ENCODE data around the gene ESAM.

Gene ESAM

DNA sequence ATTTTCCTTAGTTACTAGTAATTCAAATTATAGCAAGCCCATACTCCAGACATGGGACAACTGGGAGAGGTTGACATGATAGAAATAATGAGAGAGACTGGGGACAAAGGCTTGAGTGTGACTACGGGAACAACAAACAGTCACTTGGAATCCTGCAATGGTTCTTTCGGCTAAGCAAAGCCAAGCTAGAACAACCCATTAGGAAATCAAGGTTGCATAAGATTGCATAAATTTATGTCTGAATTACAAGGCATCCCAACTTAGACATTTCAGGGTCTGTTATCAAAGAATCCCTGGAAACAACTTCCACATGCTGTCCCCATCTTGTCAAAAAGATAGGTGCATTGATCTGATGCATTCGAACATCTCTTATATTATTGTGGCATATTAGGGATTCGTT, 32.5 kb downstream of the ESAM start:
- no peak for DNase-seq (ENCODE audit: low read depth)

DNA sequence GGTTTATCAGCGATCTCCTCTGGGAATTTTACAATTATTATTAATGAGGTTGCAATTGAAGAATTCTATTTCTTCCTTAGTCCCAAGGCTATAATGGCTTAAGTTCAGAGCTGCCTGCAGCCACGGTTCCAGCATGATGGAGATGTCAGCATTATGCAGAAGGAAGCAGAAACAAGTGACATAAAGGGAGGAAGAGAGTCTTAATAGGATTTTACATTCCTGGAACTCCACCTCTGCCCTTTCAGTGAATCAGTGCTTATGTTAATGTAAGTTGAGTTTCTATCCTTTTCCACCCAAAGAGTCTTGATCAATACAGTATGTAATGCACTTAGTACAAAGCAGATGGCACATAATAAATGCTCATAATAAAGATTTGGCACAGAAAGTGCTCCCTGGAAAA, 34.0 kb downstream of the ESAM start:
- no peak for DNase-seq (ENCODE audit: low read depth)

DNA sequence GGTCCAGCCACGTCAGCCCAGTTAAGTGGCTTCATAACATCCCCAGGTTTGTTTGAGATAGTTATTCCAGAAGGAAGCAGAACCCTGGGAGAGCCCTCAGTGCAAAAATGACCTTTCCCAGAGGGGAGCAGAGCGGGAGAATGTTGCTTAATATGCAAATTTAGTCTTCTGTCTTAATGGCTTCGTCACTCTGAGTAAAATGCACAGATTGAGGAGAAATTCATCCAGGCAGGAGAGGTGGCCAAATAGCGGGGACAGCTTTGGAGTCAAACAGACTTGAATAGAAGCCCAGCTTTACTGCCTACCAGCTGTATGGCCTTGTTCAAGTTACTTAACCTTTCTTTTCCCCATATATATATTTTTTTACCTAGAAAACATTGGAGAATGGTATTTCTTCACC, 34.6 kb downstream of the ESAM start:
- DNase-seq (ENCODE audit: low read depth) = no peak

DNA sequence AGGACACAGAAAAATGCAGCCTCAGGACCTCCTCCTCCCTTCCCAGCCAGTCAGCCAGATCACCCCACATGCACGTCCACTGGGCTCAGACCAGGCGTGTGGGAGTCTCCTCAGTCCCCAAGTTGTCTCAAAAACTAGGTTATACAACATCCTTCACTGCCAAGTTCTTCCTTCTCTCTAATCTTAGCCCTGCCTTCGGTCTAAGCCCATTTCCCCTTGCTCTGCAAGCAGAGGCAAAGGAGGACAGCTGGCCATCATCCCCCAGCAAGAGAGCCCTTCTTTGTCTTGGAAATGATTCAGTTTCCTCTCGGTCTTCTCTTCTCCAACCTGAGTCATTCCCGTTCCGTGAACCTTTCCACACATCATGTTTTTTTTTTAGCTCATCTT, 36.4 kb downstream of the ESAM start:
- no peak for DNase-seq (ENCODE audit: low read depth)

DNA sequence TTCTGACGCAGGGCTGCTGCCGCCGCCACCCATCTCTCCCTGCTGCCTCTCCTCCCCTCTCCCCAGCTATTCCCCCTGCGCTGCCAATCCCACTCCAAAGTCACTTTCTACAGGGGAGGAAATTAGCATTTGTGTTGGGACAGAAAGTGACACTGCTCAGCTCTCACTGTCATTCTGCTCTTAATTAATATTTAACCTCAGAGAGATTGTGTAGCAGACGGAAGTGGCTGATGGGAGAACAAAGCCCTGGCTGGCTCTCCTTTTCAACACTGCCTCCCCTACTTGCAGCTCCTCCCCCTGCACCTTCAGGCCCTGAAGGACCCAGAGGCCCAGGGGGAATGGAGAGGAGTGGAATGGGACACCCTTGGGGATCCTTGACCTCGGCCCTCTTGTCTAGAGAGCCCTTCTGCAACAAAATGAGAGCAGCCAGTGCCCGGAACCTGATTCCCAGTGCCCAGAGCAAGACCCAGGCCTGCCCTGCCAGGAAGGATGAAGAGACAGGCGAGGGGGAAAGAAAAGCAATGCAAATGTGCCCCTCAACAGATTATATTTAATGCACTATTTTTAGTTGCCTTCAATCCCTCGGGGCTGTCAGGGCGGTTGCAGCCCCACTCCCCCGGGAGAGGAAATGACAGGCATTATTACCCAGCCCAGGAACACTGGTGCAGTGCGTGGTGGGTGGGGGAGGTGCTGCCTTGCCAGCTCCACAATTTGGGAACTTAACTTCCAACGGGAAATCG, 36.9 kb downstream of the ESAM start:
- DNase-seq (ENCODE audit: low read depth) = no peak

DNA sequence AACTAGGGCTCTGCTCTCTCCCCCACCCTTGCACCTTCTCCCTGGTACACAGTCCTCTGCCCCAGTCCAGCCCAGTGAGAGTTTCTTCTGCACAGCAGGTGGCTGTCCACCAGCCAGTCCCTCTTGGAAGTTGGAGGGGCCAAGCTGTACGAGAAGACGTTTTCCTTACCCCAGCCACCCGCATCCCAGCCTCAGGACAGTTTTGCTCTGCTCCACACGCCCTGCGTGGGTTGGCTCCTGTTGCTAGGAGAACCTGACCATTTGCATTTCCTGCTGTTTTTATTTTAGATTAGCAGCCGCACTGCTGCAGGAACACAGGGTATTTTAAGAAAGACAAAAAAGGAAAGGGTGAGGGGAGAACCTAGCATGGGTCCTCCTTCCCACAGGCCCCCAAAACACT, 39.9 kb downstream of the ESAM start:
- no peak for DNase-seq (ENCODE audit: low read depth)

DNA sequence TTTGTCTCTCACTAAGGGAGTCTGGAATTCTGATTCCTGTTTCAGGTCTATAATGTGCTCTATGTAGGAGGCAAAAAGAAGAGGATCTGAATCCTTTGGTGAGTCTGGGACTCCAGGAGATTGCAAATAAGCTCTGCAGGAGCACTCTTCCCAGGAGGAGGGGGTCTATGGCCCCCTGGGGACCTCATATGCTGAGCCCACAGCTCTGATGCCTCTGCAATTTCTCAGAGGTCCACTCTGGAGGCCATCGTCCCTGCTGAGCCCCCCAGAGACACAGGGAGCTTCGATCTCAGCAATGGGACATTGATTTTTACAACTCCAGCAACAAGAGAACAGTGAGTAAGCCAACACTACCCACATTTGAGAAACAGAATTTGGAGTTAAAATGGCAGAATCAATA, 42.6 kb downstream of the ESAM start:
- no peak for DNase-seq (ENCODE audit: low read depth)

DNA sequence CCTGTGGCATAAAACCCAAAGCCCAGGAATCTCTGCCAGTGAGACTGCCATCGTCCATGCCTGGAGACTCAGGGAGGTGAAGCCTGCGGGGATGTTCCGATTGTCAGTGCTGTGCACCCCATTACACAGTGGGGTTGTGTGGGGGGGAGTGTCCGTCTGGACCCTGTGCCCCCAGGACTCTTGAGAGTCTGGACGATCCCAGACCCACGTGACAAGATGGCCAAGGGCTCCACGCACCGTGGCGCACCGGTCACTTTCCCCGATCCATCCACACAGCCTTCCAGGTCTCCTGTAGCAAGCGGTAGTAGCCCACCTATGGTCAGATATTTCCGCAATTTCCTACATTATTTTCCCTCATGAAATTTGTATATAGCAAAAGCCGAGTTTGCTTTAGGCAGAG, 43.3 kb downstream of the ESAM start:
- DNase-seq (ENCODE audit: low read depth) = no peak

DNA sequence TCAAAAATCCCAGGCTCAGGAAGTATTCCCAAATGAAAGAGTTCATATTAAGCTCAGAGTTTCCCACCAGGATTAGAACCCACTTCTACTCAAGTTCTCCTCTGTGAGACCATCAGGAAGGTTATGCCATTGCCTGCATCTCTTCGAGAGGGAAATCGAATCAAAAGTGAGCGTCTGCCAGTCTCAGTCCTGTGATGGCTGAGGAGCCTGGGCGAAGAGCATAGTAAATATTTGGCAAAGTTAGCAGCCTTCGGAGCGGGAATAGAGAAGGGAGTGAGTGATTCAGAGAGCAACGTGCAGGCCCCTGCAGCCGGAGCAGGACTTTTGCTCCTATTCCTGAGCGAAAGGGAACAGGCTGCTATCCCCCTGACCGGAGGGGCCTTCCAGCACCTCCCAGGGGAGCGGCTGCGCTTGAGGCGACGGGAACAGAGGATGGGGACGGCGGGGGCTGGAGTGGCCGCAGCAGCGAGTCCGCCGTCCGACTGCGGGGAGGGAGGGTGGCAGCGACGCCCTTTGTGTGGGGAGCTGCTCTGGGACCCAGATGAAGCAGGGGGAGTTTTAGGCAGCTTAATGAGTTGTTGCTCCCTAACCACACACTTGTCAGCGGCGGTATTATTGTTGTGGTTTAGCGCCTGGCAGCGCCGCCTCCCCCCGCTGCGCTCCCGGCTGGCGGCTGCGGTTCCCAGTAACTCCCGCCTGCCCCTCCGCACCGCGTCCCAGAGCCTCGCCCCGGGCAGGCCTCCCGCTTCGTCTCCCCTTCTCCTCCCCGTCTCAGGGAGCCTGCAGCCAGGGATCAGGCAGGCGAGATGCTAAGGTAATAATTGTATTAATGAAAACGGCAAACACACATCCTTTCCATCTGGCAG, 44.1 kb downstream of the ESAM start:
- no peak for DNase-seq (ENCODE audit: low read depth)

DNA sequence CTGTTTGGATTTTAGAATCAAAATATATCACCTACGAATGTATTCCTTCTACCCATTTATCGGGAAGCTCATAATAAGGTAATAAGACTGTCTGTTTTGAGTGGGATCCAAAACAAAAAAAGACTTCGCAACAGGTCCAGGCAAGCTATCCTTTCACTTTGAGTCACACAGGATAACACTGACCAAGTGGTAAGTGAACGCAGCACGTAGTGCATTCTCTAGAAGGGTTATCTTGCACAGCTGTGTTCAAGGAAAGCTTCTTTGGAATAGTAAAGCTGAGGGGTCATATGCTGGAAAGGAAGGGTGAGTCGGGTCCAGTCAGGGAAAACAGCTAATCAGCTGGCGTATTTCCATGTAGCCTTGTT, 44.7 kb downstream of the ESAM start:
- DNase-seq (ENCODE audit: low read depth) = no peak

DNA sequence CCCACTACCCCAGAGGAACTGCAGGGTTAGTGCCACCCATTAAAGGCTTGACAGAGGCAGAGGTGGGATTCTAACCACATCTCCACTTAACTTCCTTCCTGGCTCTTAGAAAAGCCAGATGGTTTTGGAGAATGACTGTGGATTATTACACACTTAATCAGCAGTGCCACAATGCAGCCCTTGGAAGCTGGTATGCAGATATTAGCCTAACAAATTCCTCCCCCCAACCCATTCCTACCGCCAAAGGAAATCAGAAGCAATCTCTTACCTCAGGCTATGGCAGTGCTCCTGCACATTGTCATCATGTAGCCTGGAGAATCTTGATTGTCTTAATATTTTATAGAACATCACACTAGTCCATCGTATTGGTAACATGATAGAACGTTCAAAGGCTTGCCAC, 45.5 kb downstream of the ESAM start:
- DNase-seq (ENCODE audit: low read depth) = no peak

DNA sequence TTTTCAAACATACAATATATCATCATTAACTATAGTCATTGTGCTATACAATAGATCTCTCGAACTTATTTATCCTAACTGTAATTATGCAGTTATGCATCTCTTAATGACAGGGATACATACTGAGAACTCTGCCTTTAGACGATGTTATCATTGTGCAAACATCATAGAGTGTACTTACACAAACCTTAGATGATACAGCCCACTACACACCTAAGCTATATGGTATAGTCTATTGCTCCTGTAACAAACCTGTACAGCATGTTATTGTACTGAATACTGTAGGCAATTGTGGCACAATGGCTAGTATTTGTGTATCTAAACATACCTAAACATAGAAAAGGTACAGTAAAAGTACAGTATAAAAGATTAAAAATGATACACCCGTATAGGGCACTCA, 49.7 kb downstream of the ESAM start:
- DNase-seq (ENCODE audit: low read depth) = no peak

DNA sequence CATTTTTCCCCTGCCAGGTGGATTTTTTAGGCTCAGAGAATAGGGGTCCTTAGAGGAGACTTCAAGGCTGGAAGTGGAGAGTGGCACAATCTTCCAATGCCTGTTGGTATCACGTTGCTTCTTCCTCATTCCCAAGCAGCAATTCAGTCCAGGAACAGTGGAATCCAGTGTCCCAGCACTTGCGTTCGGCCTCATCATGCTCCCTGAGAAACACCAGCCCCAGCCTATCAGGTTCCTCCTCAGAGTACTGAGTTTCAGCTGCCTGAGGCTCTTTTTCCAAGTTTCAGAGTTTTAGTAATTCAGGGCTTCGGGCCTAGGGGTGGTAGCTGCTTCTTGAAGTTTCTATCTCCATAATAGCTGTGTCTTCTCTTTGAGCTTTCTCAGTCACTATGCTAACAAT, 54.3 kb downstream of the ESAM start:
- no peak for DNase-seq (ENCODE audit: low read depth)

All from activated T-cell treated with anti-CD3 and anti-CD28 coated beads for 1 hour (primary cell).